Central memory CD8-positive, alpha-beta T cell (primary cell): ENCODE results near the gene CDC20.

ENCODE experiments used
- ATAC-seq: fragments of 150-1000 bp; cut with Tn5 transposase; replicated peaks from 2 replicates; pipeline ENCODE4 v1.10.0; 2022; ENCODE audit warnings: mild to moderate bottlenecking, moderate FRiP score, moderate number of reproducible peaks; ENCODE audit not compliant: poor library complexity, severe bottlenecking; ENCODE audit errors: extremely low read depth
- DNase-seq, 2 donors: peaks; one replicate each; pipeline ENCODE4 v3.0.0; 2021; ENCODE audit warnings: low spot score in 2 of 2
- H3K27ac Mint-ChIP-seq: one replicate; pipeline ENCODE4 v1.8.0; 2022; ENCODE audit warnings: low read depth, mild to moderate bottlenecking, moderate library complexity, mixed read lengths
- H3K27me3 Mint-ChIP-seq: one replicate; pipeline ENCODE4 v1.8.0; 2022; ENCODE audit warnings: mixed read lengths
- H3K36me3 Mint-ChIP-seq: one replicate; pipeline ENCODE4 v1.8.0; 2022; ENCODE audit warnings: mild to moderate bottlenecking, moderate library complexity, mixed read lengths; ENCODE audit not compliant: insufficient read depth
- H3K4me1 Mint-ChIP-seq: one replicate; pipeline ENCODE4 v1.8.0; 2022; ENCODE audit warnings: mixed read lengths
- H3K4me3 Mint-ChIP-seq: one replicate; pipeline ENCODE4 v1.8.0; 2022; ENCODE audit warnings: mild to moderate bottlenecking, moderate library complexity, mixed read lengths
- H3K9me3 Mint-ChIP-seq: one replicate; pipeline ENCODE4 v1.8.0; 2022; ENCODE audit warnings: mixed read lengths

The CDC20 gene

DNA sequence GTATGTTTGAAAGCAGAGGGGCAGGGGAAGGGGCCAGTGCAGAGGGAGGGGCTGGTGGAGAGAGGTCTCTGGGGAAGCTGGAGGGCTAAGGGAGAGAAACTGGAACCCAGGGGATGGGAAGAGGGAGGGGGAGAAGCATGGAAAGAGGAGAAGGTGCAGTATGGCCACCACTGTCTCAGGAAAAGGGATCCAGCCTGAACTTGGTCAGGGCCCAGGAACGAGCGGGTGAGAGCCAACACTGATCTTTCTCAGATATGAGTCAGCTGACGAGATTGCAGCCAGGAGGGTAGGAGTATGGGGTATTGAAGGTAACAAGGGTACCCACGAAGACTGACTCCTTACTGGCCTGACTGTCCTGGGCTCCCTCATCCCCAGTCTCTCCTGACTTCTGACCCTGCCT is 40.0 kb upstream of the CDC20 start:
- Mint-ChIP-seq H3K4me1 (no peaks in the 10 kb centered on the region), H3K4me3 (no peak overlapping the region), H3K36me3 (peaks cover 2% of the 10 kb centered on the region), H3K27me3 (no peaks in the 10 kb centered on the region), H3K9me3 (no peaks in the 10 kb centered on the region), H3K27ac (no peak overlapping the region)
- DNase-seq (no peak), ATAC-seq (no peak)

- H3K27ac Mint-ChIP-seq: no peak overlapping the region
- no peaks in the 10 kb centered on the region for H3K27me3 Mint-ChIP-seq
- peaks cover 2% of the 10 kb centered on the region for H3K36me3 Mint-ChIP-seq
- ATAC-seq: no peak
- H3K9me3 Mint-ChIP-seq: no peaks in the 10 kb centered on the region
- no peak for DNase-seq
- no peaks in the 10 kb centered on the region for H3K4me1 Mint-ChIP-seq
- H3K4me3 Mint-ChIP-seq: no peak overlapping the region
Observed at GRCh38 chr1:43319288-43319687, 39.5 kb upstream of the CDC20 start.

GRCh38 chr1:43319766-43320165 is 39.0 kb upstream of the CDC20 start:
- Mint-ChIP-seq H3K9me3 (no peaks in the 10 kb centered on the region), H3K27ac (no peak overlapping the region), H3K27me3 (no peaks in the 10 kb centered on the region), H3K4me3 (no peak overlapping the region), H3K4me1 (no peaks in the 10 kb centered on the region), H3K36me3 (peaks cover 2% of the 10 kb centered on the region)
- DNase-seq (no peak), ATAC-seq (no peak)

- no peak overlapping the region for H3K27ac Mint-ChIP-seq
- H3K4me3 Mint-ChIP-seq: no peak overlapping the region
- ATAC-seq (no peak), DNase-seq (no peak)
- H3K36me3 Mint-ChIP-seq: peaks cover under 1% of the 10 kb centered on the region
- H3K9me3 Mint-ChIP-seq: no peaks in the 10 kb centered on the region
- H3K27me3 Mint-ChIP-seq: no peaks in the 10 kb centered on the region
- no peaks in the 10 kb centered on the region for H3K4me1 Mint-ChIP-seq
Observed at GRCh38 chr1:43321331-43321891, 37.4 kb upstream of the CDC20 start.

- no peaks in the 10 kb centered on the region for H3K4me1 Mint-ChIP-seq
Observed at GRCh38 chr1:43322506-43322905, 36.3 kb upstream of the CDC20 start.

GRCh38 chr1:43324810-43325209 is 34.0 kb upstream of the CDC20 start:
- Mint-ChIP-seq H3K9me3 (no peaks in the 10 kb centered on the region), H3K27me3 (peaks cover 12% of the 10 kb centered on the region), H3K36me3 (no peaks in the 10 kb centered on the region), H3K4me1 (no peaks in the 10 kb centered on the region), H3K4me3 (no peak overlapping the region), H3K27ac (no peak overlapping the region)
- no peak for ATAC-seq
- DNase-seq: no peak

More at GRCh38 chr1:43322506-43322905, 36.3 kb upstream of the CDC20 start:
- DNase-seq (no peak), ATAC-seq (no peak)
- H3K27me3 Mint-ChIP-seq: no peaks in the 10 kb centered on the region
- no peak overlapping the region for H3K4me3 Mint-ChIP-seq
- no peaks in the 10 kb centered on the region for H3K9me3 Mint-ChIP-seq
- no peaks in the 10 kb centered on the region for H3K36me3 Mint-ChIP-seq
- no peak overlapping the region for H3K27ac Mint-ChIP-seq

- H3K27ac Mint-ChIP-seq: no peak overlapping the region
- H3K4me1 Mint-ChIP-seq: no peaks in the 10 kb centered on the region
- H3K27me3 Mint-ChIP-seq: peaks cover 12% of the 10 kb centered on the region
- H3K9me3 Mint-ChIP-seq: no peaks in the 10 kb centered on the region
- H3K4me3 Mint-ChIP-seq: no peak overlapping the region
- H3K36me3 Mint-ChIP-seq: no peaks in the 10 kb centered on the region
- ATAC-seq (no peak), DNase-seq (no peak)
Observed at GRCh38 chr1:43325381-43325780, 33.4 kb upstream of the CDC20 start.

GRCh38 chr1:43327549-43328292 is 31.1 kb upstream of the CDC20 start:
- no peaks in the 10 kb centered on the region for H3K36me3 Mint-ChIP-seq
- H3K27me3 Mint-ChIP-seq: peaks cover 12% of the 10 kb centered on the region
- no peaks in the 10 kb centered on the region for H3K9me3 Mint-ChIP-seq
- H3K4me3 Mint-ChIP-seq: no peak overlapping the region
- ATAC-seq (no peak), DNase-seq (no peak)
- H3K4me1 Mint-ChIP-seq: no peaks in the 10 kb centered on the region
- H3K27ac Mint-ChIP-seq: no peak overlapping the region

DNA sequence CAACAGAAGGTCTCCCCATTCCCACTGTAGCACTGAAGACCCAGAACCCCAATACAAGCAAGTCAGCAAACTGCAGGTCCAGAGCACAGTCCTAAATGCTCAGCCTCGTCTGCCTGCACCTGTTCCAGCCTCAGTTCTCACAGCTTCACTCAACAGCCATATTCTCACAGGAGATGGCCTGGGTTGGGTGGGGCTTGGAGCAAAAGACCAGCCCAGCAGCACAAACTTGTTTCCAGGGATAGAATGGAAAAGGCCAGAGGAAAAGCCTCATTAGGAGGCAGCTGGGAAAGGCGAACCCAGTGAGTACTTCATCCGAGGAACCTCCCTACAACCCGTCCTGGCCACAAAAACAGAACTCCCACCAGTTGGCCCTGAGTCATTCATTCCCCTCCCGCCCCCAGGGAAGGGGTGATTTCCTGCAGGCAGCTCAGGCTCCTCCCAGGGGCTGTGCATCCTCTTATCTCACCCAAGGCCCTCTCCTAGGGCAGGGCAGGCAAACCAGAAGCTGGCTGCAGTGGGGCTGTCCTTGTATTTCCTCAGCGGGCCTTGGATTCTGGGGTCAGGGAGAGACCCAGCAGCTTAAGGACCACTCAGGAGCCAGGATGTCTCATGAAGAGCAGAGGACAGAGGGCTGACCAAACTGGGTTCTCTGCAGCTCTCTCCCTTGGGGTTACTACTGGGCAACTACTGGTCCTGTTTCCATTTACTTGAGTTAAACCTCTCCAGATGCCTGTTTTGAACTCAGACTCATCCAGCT is 28.6 kb upstream of the CDC20 start:
- Mint-ChIP-seq H3K27me3 (peaks cover 12% of the 10 kb centered on the region), H3K27ac (no peak overlapping the region), H3K4me3 (no peak overlapping the region), H3K4me1 (no peaks in the 10 kb centered on the region), H3K9me3 (no peaks in the 10 kb centered on the region), H3K36me3 (no peaks in the 10 kb centered on the region)
- no peak for DNase-seq
- ATAC-seq: no peak

DNA sequence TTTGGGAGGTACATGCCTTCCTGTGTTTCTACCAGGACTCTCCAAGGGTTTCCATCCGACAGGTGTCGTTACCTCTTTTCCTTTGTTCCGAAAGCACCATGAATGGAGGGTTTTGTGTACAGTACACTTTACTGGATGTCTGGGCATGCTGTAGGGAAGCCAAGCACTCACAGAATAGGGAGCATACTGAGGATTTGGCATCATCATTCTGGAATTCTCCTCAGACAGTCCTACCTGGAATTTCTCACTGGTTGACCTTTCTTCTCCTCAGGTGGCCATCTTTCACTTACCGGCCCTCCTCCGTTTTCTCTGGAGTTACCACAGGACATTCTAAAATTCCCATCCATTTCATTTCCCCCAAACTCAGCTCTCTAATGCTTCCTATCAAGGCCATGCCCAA is 27.1 kb upstream of the CDC20 start:
- ATAC-seq: no peak
- Mint-ChIP-seq H3K9me3 (no peaks in the 10 kb centered on the region), H3K36me3 (no peaks in the 10 kb centered on the region), H3K27ac (no peak overlapping the region), H3K4me3 (no peak overlapping the region), H3K27me3 (peaks cover 12% of the 10 kb centered on the region), H3K4me1 (no peaks in the 10 kb centered on the region)
- DNase-seq: no peak

GRCh38 chr1:43334453-43335205 is 24.2 kb upstream of the CDC20 start:
- H3K27ac Mint-ChIP-seq: no peak overlapping the region
- H3K4me3 Mint-ChIP-seq: no peak overlapping the region
- ATAC-seq (no peak), DNase-seq (no peak)
- no peaks in the 10 kb centered on the region for H3K4me1 Mint-ChIP-seq
- no peaks in the 10 kb centered on the region for H3K27me3 Mint-ChIP-seq
- H3K36me3 Mint-ChIP-seq: no peaks in the 10 kb centered on the region
- H3K9me3 Mint-ChIP-seq: no peaks in the 10 kb centered on the region

DNA sequence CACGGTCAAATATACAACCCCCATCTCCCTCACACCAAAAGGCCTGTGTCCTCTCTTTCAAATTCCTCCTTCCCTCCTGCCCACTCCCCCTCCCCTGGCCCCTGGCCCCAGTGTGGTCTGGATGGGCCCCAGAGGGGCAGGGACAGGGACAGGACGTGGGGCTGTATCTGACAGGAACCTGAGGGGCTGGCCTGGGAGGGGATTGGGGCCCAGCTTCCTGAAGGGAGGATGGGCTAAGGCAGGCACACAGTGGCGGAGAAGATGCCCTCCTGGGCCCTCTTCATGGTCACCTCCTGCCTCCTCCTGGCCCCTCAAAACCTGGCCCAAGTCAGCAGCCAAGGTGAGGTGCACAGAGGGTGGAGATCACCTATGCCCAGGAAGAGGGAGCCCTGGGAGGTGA is 21.2 kb upstream of the CDC20 start, which contains the start of gene MPL:
MPL (plus strand) TSS at position 231 of the 400 bp plus-strand sequence; CDS start at position 262, 31 bp downstream.
- no peak for ATAC-seq
- DNase-seq: no peak
- Mint-ChIP-seq H3K9me3 (no peaks in the 10 kb centered on the region), H3K27ac (no peak within 1 kb of the TSS), H3K27me3 (no peaks in the 10 kb centered on the region), H3K4me3 (no peak within 1 kb of the TSS), H3K4me1 (no peaks in the 10 kb centered on the region), H3K36me3 (peaks cover 2% of the 10 kb centered on the region)
